ENCODE data around the gene COL19A1.

DNA sequence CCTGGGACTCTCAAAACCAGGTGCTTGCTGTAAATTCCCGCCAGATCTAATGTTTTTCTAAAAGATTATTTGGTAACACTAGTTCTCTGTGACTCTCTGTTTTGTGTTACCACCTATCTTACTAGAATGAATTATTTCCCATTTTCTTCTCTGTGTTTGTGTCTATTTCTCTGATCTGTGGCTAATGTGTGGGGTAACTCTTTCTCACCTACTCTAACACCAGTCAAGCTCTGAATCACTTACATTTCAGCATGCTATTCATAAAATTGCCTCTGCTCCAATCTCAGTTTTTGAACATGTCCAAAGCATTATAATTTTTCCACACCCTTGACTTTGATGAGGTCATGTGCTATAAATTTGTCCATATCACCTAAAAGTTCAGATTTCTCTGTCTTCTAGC, 23.2 kb upstream of the COL19A1 start:
- TF ChIP-seq, protein P1, sequence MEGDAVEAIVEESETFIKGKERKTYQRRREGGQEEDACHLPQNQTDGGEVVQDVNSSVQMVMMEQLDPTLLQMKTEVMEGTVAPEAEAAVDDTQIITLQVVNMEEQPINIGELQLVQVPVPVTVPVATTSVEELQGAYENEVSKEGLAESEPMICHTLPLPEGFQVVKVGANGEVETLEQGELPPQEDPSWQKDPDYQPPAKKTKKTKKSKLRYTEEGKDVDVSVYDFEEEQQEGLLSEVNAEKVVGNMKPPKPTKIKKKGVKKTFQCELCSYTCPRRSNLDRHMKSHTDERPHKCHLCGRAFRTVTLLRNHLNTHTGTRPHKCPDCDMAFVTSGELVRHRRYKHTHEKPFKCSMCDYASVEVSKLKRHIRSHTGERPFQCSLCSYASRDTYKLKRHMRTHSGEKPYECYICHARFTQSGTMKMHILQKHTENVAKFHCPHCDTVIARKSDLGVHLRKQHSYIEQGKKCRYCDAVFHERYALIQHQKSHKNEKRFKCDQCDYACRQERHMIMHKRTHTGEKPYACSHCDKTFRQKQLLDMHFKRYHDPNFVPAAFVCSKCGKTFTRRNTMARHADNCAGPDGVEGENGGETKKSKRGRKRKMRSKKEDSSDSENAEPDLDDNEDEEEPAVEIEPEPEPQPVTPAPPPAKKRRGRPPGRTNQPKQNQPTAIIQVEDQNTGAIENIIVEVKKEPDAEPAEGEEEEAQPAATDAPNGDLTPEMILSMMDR (IDR thresholded peaks at IDR 0.05; ENCODE audit: low read depth, low read length) = no peak
- TF ChIP-seq EZH2phosphoT487 (IDR thresholded peaks at IDR 0.05; ENCODE audit: low read depth) = no peak

Measured in OCI-LY3 (cell line).